Brain microvascular endothelial cell (primary cell): ENCODE results near the gene OTUB2.

Experiments used
- DNase-seq: peaks from one replicate; pipeline ENCODE4 v3.0.0-alpha.2; 2020
- H3K27ac ChIP-seq: fragments of 250-450 bp; sonication (Bioruptor Pico); 2 replicates; pipeline ENCODE4 v1.5.1; 2020; ENCODE audit warnings: mild to moderate bottlenecking, moderate library complexity
- H3K27me3 ChIP-seq: fragments of 250-450 bp; sonication (Bioruptor Pico); replicated peaks from 2 replicates; pipeline ENCODE4 v1.5.1; 2020; ENCODE audit warnings: mild to moderate bottlenecking
- H3K36me3 ChIP-seq: fragments of 250-450 bp; sonication (Bioruptor Pico); replicated peaks from 2 replicates; pipeline ENCODE4 v1.5.1; 2020; ENCODE audit warnings: mild to moderate bottlenecking
- H3K4me3 ChIP-seq: 2 replicates; pipeline ENCODE4 v1.5.1; 2011; ENCODE audit warnings: low read depth, mild to moderate bottlenecking, control low read depth, low read length, moderate library complexity
- CTCF ChIP-seq: IDR thresholded peaks from 2 replicates; pipeline ENCODE4 v1.5.1; 2011; ENCODE audit warnings: low read depth, mild to moderate bottlenecking, moderate library complexity, low read length, control low read depth, inconsistent platforms; ENCODE audit errors: missing control alignments
- in situ Hi-C: cut with HindIII; loops from 2 replicates; pipeline ENCODE4 v1.10.0; 2017; ENCODE audit warnings: low sequenced_read_pairs, low pct_ligation_motif_present

OTUB2 gene

GRCh38 chr14:94026173-94026888, at the start of gene OTUB2:
Gene OTUB2, plus strand, starts transcription at chr14:94026340. Its CDS starts 198 bp downstream, at chr14:94026538.
- peak within 1 kb of the TSS; percentile 58 for H3K4me3 ChIP-seq
- DNase-seq, result peak; percentile 99
- H3K27me3 ChIP-seq, result no peaks in the 10 kb centered on the region
- no peak within 1 kb of the TSS for H3K27ac ChIP-seq
- no peaks in the 10 kb centered on the region for H3K36me3 ChIP-seq
- in situ Hi-C loops, result no loop called here
- TF ChIP-seq CTCF, result no peak

GRCh38 chr14:93976477-93977057, 49.6 kb upstream of the OTUB2 start, which contains the start of gene ASB2:
Gene ASB2, minus strand, starts transcription at chr14:93976570. Its CDS starts 12,031 bp downstream, at chr14:93964539.
- no peak within 1 kb of the TSS for H3K4me3 ChIP-seq
- peaks cover 4% of the 10 kb centered on the region for H3K27me3 ChIP-seq
- H3K27ac ChIP-seq, result no peak within 1 kb of the TSS
- TF ChIP-seq CTCF, result no peak
- DNase-seq, result no peak
- in situ Hi-C loops, result no loop called here
- H3K36me3 ChIP-seq, result no peaks in the 10 kb centered on the region

GRCh38 chr14:93977171-93977570, 49.0 kb upstream of the OTUB2 start:
- no peak for DNase-seq
- Histone ChIP-seq H3K27me3 (peaks cover 4% of the 10 kb centered on the region), H3K36me3 (no peaks in the 10 kb centered on the region), H3K27ac (no peak overlapping the region), H3K4me3 (no peak overlapping the region)
- in situ Hi-C loops, result no loop called here
- TF ChIP-seq CTCF, result no peak

- H3K4me3 ChIP-seq, result no peak overlapping the region
- H3K27me3 ChIP-seq, result peaks cover 4% of the 10 kb centered on the region
- no peak for TF ChIP-seq CTCF
- H3K36me3 ChIP-seq, result no peaks in the 10 kb centered on the region
- no peak for DNase-seq
- H3K27ac ChIP-seq, result no peak overlapping the region
- in situ Hi-C loops, result no loop called here
Measured at GRCh38 chr14:93977790-93978581, 48.2 kb upstream of the OTUB2 start.

GRCh38 chr14:93978735-93979134, 47.4 kb upstream of the OTUB2 start:
- no peak overlapping the region for H3K27ac ChIP-seq
- TF ChIP-seq CTCF, result no peak

More at GRCh38 chr14:93978735-93979134, 47.4 kb upstream of the OTUB2 start:
- in situ Hi-C loops, result no loop called here
- H3K4me3 ChIP-seq, result no peak overlapping the region
- H3K27me3 ChIP-seq, result peaks cover 4% of the 10 kb centered on the region
- no peak for DNase-seq
- H3K36me3 ChIP-seq, result no peaks in the 10 kb centered on the region
